HG03354 (cell line): ENCODE results near the gene KCNK2.

Experiments used
- ATAC-seq: cut with Tn5 transposase; IDR thresholded peaks from one replicate; pipeline ENCODE4 v1.9.1; 2021; ENCODE audit warnings: mild to moderate bottlenecking; ENCODE audit not compliant: unreplicated experiment, poor library complexity, severe bottlenecking

KCNK2 gene, protein sequence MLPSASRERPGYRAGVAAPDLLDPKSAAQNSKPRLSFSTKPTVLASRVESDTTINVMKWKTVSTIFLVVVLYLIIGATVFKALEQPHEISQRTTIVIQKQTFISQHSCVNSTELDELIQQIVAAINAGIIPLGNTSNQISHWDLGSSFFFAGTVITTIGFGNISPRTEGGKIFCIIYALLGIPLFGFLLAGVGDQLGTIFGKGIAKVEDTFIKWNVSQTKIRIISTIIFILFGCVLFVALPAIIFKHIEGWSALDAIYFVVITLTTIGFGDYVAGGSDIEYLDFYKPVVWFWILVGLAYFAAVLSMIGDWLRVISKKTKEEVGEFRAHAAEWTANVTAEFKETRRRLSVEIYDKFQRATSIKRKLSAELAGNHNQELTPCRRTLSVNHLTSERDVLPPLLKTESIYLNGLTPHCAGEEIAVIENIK

DNA sequence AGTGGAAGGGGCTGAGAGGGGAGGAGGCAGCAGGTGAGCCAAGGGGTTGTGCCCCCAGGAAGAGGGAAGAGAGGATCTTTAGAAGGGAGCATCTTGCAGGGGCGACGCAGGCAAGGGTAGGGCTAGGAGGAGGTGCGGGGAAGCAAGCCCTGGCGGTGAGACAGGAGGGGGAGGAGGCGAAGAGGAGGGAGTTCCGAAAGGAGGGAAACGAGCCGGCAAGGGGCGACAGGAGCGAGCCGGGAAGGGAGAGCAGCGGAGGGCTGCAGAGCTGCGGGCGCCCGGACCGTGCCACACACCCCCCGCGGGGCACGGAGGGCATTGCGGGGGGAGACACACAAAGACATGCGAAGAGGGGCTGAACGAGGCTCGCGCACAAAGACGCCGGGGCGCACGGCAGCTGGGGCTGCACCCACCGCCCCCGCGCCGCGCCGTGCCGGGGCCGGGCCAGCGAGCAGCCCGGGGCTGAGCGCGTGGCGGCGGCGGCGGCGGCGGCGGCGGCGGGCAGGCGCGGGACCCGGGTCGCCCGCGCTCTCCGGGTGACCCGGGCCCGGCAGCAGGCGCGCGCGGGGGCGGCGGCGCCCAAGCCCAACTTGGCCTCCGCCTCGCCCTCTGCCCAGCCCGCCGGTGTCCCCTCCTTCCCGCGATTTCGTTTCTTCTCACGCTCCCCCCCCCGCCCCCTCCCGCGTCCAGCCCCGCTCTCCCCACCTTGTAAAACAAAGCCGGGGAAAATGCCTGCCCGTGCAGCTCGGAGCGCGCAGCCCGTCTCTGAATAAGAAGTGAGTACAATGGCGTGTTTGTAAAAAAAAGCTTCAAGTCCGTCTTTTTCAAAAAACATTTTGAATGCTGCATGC, at the start of gene KCNK2:
KCNK2 (plus strand) TSS at position 206 of the 851 bp plus-strand sequence. CDS start 649 bp downstream, outside the sequence.
- ATAC-seq, result no peak

DNA sequence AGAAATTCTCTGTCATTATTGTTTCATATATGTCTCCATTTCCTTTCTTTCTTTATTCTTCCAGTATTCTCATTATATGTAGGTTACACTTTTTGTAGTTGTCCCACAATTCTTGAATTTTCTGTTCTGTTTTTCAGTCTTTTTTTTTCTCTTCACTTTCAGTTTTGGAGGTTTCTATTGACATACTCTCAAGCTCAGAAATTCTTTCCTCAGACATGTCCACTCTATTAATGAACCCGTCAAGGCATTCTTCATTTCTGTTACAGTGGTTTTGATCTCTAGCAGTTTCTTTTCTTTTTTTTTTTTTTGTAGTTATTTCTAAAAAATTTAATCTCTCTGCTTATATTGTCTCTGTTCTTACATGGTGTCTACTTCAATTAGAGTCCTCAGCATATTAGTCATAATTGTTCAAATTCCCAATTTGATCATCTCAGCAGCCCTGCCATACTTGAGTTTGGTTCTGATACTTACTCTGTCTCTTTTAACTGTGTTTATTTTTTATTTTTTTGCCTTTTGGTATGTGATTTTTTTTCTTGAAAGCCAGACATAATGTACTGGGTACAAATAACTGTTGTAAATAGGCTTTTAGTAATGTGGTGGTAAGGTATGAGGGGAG, 49.5 kb upstream of the KCNK2 start:
- no peak for ATAC-seq

DNA sequence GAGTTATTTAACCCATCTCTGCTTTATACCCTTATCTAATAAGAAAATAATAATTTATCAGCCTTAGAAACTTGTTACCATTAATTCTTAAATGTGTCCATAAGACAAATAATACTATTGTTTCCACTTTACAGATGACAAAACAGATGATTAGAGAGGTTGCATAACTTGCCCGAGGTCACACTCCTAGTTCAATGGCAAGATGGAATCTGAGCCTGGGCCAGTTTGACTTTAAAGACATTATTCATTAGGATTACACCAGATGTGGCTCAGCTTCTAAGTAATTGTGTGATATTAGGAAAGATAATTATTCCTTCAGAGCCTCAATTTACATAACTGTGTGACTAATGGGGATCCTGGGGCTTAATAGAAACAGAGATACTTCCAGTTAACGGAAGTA, 42.3 kb upstream of the KCNK2 start:
- ATAC-seq, result no peak

DNA sequence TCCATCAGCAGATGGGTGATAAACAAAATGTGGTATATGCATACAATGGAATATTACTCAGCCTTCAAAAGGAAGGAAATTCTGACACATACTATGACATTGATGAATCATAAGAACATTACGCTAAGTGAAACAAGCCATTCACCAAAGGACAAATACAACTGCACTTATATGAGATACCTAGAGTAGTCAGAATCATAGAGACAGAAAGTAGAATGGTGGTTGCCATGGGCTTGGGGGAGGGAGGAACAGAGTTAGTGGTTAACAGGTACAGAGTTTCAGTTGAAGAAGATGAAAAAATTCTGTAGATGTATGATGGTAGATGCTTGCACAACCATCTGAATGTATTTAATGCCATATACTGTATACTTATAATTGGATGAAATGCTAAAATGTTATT, 39.1 kb upstream of the KCNK2 start:
- no peak for ATAC-seq

DNA sequence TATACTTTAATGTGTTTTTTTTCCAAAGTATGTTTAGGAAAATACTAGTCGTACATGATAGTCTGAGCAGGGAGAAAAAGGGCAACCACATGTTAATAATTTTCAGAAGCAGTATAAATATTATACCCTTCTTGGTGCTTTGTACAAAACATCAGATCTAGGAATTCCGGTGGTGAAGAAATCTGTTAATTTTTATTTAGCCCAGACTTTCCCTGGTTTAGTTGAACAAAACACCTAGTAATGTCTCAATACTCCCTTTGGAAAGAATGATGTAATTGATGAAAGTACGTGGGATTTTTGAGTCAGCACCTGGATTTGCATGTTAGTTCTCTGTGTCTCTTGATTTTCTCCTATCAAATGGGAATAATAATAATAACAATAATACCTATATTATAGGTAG, 38.4 kb upstream of the KCNK2 start:
- no peak for ATAC-seq

DNA sequence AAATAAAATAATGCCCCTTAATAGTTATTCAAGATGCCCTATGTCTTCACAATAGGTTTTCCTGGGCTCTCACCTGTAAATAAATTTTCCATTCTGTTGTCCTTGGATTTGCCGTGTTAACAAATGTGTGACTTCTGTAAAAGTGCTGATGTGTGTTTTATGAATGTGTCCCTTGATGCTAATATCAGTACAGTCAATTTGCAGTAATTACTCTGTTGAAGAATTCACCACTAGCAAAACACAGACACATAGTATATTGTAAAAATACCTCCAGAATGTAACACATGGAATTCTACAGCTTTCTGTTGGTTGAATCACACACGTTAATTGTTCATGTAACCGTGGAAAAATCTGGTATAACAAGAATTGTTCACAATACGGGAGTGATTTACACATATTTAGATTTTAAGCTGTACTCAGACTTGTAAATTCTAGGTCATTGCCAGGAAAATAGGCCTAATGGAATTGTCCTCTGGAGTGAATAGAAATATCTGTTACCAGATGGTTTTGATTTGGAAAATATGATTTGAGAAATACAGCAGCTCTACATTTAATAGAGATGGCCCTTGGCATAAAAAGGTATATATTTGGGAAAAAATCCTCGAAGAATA, 36.7 kb upstream of the KCNK2 start:
- ATAC-seq, result no peak

DNA sequence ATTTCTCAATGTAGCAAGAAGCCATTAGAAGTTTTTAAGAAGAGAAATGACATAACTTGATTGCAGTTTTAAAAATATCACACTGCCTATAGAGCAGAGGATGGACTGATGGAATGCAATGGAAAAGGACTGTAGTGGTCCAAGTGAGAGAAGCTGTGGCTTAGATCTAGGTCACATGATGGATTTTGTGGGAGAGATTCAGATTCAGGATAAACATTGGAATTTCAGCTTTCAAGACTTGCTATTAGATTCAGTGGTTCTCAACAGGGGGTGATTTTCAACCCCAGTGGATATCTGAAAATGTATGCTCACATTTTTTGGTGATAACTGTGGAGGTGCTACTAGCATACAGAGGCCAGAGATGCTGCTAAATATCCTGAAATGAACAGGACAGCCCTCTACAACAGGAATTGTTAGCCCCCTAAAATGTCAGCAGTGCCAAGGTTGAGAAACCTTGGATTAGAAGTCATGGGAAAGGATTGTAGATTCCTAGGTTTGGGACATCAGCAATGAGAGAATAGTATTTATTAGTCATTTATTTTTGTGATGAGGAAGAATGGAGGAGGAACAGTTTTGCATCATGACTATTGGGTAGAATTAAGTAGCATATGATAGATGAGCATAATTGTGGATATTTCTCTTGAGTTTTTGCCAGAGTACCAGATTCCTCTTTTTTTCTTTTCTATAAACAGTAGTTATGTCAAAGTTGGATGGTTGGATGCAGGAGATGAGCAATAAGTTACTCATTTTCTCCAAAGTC, 30.1 kb upstream of the KCNK2 start:
- ATAC-seq, result no peak

DNA sequence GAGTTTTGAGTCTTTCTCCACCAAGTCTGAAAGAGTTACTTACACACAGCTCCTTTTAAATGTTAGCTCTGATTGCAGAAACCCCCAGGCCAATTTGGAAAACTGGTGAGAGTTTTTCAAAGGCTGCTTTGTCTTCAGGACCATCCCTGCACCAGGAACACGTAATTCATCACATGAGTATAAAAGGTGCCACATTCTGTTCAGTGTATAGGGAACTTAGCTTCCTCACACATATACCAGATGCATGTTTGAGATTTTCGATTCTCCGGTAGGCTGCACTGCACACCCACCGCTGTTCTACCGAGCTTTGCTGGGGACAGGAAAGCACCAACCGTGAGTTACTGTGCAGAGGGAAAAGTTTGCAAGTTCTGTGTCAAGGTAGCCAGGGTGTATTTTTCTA, 28.3 kb upstream of the KCNK2 start:
- no peak for ATAC-seq

DNA sequence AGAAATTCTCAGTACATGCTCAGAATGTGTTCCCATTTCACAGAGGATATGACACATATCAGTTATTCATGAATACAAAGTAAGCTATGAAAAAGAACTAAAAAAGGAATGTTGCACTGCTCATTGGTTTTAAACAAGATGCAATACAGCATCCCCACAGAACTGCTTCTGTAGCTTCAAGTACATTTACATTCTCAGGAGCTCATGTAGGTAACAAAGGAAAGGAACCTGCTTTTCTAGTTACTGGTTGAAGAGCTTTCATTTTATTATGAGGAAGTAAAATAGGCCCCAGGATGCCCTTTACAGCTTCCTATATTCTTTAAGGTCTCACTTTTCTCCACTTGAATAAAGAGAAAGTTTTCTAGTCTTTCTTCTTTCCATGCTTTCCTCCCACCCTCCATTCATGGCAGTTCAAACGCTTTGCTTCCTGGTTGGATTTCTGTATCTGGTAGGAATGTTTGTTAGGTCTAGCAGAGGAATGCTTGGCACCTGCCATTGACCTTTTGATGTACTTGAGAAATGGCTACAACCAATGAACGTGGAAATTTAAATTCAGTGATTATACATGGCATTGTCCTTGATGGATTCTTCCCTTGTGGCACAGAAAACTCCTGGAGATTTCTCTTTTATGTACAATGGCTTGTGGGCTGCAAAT, 27.1 kb upstream of the KCNK2 start:
- no peak for ATAC-seq

DNA sequence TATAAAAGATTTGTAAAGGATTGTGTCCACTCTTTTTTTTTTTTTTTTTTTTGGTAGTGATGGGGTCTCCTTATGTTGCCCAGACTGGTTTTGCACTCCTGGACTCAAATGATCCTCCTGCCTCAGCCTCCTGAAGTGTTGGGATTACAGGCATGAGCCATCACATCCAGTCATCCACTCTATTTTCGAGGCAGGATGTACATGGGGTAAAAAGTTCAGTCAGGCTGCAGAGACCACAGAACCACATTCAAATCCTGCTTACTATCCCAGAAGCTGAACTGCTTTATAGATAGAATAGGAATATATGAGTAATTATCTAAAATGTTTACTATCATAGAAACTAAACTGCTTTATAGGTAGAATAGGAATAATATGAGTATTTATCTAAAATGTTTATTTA, 26.0 kb upstream of the KCNK2 start:
- ATAC-seq, result no peak

GRCh38 chr1:215059947-215060346, 22.6 kb upstream of the KCNK2 start:
- ATAC-seq, result no peak

GRCh38 chr1:215064327-215064726, 18.2 kb upstream of the KCNK2 start:
- no peak for ATAC-seq

DNA sequence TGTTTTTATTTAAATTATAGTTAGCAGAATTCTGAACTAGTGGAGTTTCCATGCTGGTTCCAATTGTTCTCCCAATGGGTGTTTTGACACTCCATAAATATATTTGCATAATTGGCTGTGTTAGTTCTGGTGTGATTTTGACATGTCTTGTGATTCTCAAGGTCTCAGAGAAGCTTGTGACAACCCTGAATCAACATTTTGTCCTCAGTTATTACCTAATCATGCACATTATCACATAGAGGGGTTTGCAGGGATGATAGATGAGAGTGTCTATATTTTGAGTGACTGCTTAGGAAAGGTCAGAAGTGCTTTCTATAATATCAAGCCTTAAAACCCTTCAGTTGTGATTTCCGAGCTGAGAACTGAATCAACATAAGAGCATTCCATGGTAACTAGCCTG, 11.5 kb upstream of the KCNK2 start:
- no peak for ATAC-seq

- ATAC-seq, result no peak
These were observed 6.2 kb upstream of the KCNK2 start for GRCh38 chr1:215076322-215076721.

DNA sequence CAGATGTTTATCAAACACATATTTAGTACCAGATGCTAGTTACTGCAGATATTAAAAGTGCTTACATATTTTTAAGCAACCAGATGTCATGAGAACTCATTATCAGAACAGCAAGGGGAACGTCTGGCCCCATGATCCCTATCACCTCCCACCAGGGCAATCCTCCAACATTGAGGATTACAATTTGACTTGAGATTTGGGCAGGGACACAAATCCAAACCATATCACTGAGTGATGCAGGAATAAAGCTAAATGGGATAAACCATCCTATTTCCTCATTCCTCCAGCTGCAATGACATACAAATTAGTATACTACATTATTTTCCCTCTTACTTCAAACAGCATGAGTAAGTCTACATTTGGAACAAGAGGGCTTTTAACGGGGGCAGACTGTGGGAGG, 3.1 kb upstream of the KCNK2 start:
- no peak for ATAC-seq

DNA sequence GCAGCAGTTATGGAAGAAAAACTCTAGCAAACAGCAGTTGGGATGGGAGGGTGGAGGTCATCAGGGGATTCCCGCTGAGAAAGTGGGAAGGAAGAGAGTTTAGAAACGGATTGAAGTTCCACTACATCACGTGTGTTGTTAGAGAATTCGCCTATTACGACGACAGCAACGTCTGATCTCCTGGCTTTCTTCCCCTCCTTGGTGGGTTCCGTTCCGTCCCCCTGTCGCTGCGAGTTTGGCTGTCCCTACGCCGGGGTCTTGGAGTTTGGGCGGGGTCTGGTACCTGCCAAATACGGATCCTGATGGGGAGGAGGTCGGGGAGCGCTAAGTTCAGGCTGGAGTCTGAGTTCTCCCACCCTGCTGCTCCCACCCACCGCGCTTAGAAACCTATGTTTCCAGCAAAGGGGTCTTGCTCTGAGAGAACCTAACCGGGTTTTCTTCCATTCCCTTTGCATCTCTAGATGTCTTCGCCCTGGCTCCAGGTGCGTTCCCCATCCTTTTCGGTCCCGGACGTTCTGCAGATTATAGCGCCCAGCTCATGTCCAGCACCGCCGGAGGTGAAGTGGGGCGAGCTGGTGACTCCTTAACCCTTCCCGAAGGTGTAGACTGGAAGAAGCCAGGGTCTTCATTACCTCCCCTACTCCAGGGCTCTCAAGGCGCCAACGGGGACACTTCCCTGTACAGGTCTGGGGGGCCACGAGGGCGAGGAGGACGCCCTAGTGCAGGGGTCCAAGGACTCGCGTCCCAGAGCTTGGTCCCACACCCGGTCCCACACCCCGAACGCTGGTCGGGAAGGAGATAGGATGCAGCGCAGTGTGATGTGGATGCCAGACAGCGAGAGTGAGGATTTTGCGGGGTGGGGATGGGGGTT, 641 bp upstream of the KCNK2 start:
- ATAC-seq, result no peak

- ATAC-seq, result no peak
These were observed 935 bp downstream of the KCNK2 start for GRCh38 chr1:215083383-215083961.

DNA sequence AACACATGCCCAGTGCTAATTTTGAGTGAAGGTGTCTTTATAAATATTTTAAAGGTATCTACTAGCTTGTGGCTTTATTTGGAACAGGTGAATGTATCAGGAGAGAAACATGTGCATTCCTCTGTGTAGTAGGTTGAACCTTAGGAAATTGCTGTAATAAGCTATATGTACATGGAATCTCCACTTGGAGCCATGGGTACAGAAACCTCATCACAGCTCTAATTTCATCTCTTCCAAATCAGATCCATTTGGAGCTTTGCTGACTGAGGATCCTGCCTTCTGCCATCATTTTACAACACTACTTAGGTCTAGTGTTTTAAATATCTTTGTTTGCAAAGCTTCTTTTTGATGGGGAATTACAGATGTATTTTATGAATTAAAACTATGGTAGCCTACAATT, 2.1 kb downstream of the KCNK2 start:
- no peak for ATAC-seq
